DND-41 (cell line): ENCODE measurements around the gene RBKS.

Experiments
- CTCF ChIP-seq: IDR thresholded peaks from 2 replicates; pipeline ENCODE4 v1.5.1; 2012; ENCODE audit warnings: borderline replicate concordance, low read length, moderate library complexity, mild to moderate bottlenecking; ENCODE audit not compliant: poor library complexity, severe bottlenecking; ENCODE audit errors: extremely low read depth
- EZH2 ChIP-seq: IDR thresholded peaks from 3 replicates; pipeline ENCODE4 v1.6.1; 2012; ENCODE audit warnings: borderline replicate concordance, low read depth, mild to moderate bottlenecking, moderate library complexity, low read length, inconsistent platforms; ENCODE audit not compliant: severe bottlenecking

GRCh38 chr2:27843992-27844391, 46.2 kb downstream of the RBKS start:
- TF ChIP-seq CTCF (no peak), EZH2 (no peak)
